H1 (cell line): ENCODE measurements around the gene EVA1B. TPM values are rescaled to one million over a fixed set of nuclear protein-coding genes. Genes with fewer than 3 reads are reported as not detected.

Experiments used
- CTBP2 ChIP-seq: IDR thresholded peaks from 2 replicates; pipeline ENCODE4 v1.7.0; 2011; ENCODE audit warnings: borderline replicate concordance, mild to moderate bottlenecking, moderate library complexity, mixed read lengths, low read length; ENCODE audit not compliant: insufficient read depth, insufficient read length
- JUN ChIP-seq: IDR thresholded peaks from 2 replicates; pipeline ENCODE4 v1.6.1; 2011; ENCODE audit warnings: low read depth, mild to moderate bottlenecking, improper control_type of control experiment, low read length
- NANOG ChIP-seq: IDR thresholded peaks from 2 replicates; pipeline ENCODE4 v1.6.1; 2011; ENCODE audit warnings: low read length, low read depth, mild to moderate bottlenecking, inconsistent platforms; ENCODE audit not compliant: insufficient read depth, poor library complexity, severe bottlenecking
- RBBP5 ChIP-seq: IDR thresholded peaks from 2 replicates; pipeline ENCODE4 v1.7.1; 2012; ENCODE audit warnings: low read depth, mild to moderate bottlenecking, inconsistent platforms, low read length, moderate library complexity, borderline replicate concordance
- RNF2 ChIP-seq: fragments of 200-900, 300-1000 bp; sonication (generic); IDR thresholded peaks from 2 replicates; pipeline ENCODE4 v1.7.1; 2016; ENCODE audit warnings: borderline replicate concordance, low read depth, mild to moderate bottlenecking, antibody characterized with exemption, low read length; ENCODE audit not compliant: poor library complexity, severe bottlenecking; ENCODE audit errors: missing control alignments
- SRF ChIP-seq: IDR thresholded peaks from 2 replicates; pipeline ENCODE4 v1.6.1; 2011; ENCODE audit warnings: mild to moderate bottlenecking, low read depth, low read length, moderate library complexity
- TBP ChIP-seq: IDR thresholded peaks from 2 replicates; pipeline ENCODE4 v1.6.1; 2011; ENCODE audit warnings: low read depth, low read length, improper control_type of control experiment
- ZNF274 ChIP-seq: IDR thresholded peaks from 2 replicates; pipeline ENCODE4 v1.7.0; 2012; ENCODE audit warnings: low read length, borderline replicate concordance; ENCODE audit errors: extremely low read depth
- polyA plus RNA-seq, 7 experiments: library from polyadenylated mRNA; depleted of rRNA in 3 of 7; stranded (reverse) in 5 of 7; unstranded in 2 of 7; fragments of >200 nt in 5 of 7; fragments of 200-250 nt in 2 of 7; gene quantifications; 1 replicate in 5 of 7; 2 replicates in 1 of 7; 4 replicates in 1 of 7; pipeline versions ENCODE4 v1.2.1 to v1.2.3, GENCODE V29; 2011 to 2013; ENCODE audit warnings: missing spikeins in 2 of 7, mixed read lengths in 2 of 7
- total RNA-seq: library from RNA; stranded (reverse); fragmentation: NEBNext Ultra II Directional; extraction: Animal tissue kit (Norgen Biotek cat#: 25700); gene quantifications from 2 replicates; pipeline ENCODE4 v1.2.1, GENCODE V29; 2021

EVA1B gene
- total and polyA plus RNA-seq, 2 of the 8 experiments (the other 6 are each of a cell fraction or from before 2014, with no cell fraction given), result 10.0 to 19.9 TPM

DNA sequence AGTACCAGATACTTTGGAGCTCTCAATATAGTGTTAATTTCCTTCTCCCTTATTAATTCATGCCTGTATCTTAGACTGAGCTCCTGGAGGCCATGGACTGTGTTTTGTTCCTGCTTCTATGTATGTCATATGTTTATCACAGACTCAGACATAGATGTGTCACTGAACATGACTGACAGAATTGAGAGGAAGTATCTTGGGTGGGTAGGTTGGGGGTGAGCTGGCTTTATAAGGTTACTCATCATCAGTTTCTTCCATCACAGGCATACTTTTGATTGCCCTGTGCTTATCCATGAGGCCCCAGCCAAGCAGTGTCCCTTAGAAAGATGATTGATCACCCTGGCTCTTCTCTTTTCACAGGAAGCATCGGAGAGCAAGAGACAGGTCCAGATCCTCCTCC lies 22.9 kb downstream of the EVA1B start (continued):
- TF ChIP-seq ZNF274 (no peak), RBBP5 (no peak), JUN (no peak), RNF2 (no peak), SRF (no peak), TBP (no peak), NANOG (no peak), CTBP2 (no peak)
- TF ChIP-seq, all 59 proteins: peak for 0
